ENCODE measurements around the gene CECR2. TPM values are rescaled to one million over a fixed set of nuclear protein-coding genes. Genes with fewer than 3 reads are reported as not detected.
A peak's percentile ranks its signal among the peaks of the same experiment; 100 is the strongest.

CECR2 gene
- total RNA-seq, 6 donors from 2014 or later: 5.8 to 35.6 (median 11.6) TPM

- Histone ChIP-seq H3K27ac (no peak overlapping the region), H3K4me1 (peaks cover 0 to 6% (median 0%) of the 10 kb centered on the region in 4 donors), H3K4me3 (no peak overlapping the region), H3K36me3 (peaks cover 0 to 26% (median 12%) of the 10 kb centered on the region in 4 donors), H3K9me3 (no peaks in the 10 kb centered on the region), H3K27me3 (no peaks in the 10 kb centered on the region)
- 46 to 54% methylated on average over 12 of the region's 12 CpGs for WGBS, 2 donors
- DNase-seq (no peak), ATAC-seq (ENCODE audit: low FRiP score in 2 of 2) (peak in 1 of 2 donors; percentile 81)
- TF ChIP-seq CTCF (IDR thresholded peaks at IDR 0.05) (peak; percentile 47 to 78 (median 66)), POLR2A (IDR thresholded peaks at IDR 0.05) (no peak), POLR2AphosphoS5 (IDR thresholded peaks at IDR 0.05) (no peak), EP300 (IDR thresholded peaks at IDR 0.05) (no peak)
Observed at GRCh38 chr22:17501679-17502285, 132.5 kb downstream of the CECR2 start.

DNA sequence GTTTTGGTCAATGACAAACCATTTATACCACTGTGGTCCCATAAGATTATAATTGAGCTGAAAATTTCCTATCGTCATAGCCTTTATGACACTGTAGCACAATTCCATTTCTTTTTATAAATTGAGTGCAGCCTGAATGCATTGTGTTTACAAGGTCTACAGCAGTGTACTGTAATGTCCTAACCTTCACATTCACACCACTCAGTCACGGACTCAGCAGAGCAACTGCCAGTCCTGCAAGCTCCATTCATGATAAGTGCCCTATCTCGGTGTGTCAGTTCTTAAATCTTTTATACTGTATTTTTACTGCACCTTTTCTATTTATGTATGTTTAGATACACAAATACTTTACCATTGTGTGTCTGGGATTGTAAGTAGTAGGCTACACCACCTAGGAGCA lies 138.8 kb downstream of the CECR2 start:
- Histone ChIP-seq H3K27me3 (no peaks in the 10 kb centered on the region), H3K9me3 (no peaks in the 10 kb centered on the region), H3K36me3 (peaks cover 0 to 37% (median 9%) of the 10 kb centered on the region in 4 donors), H3K27ac (no peak overlapping the region), H3K4me3 (no peak overlapping the region), H3K4me1 (no peaks in the 10 kb centered on the region)
- no peak for ATAC-seq (ENCODE audit: low FRiP score in 2 of 2)
- no peak for DNase-seq
- TF ChIP-seq POLR2AphosphoS5 (IDR thresholded peaks at IDR 0.05) (no peak), EP300 (IDR thresholded peaks at IDR 0.05) (no peak), POLR2A (IDR thresholded peaks at IDR 0.05) (no peak), CTCF (IDR thresholded peaks at IDR 0.05) (no peak)
- WGBS, 2 donors: 91 to 97% methylated on average over 3 of the region's 3 CpGs

GRCh38 chr22:17512960-17513359 lies 143.7 kb downstream of the CECR2 start:
- ATAC-seq (ENCODE audit: low FRiP score in 2 of 2) (no peak), DNase-seq (no peak)
- Histone ChIP-seq H3K27me3 (no peaks in the 10 kb centered on the region), H3K36me3 (peaks cover 0 to 4% (median 0%) of the 10 kb centered on the region in 4 donors), H3K4me3 (no peak overlapping the region), H3K27ac (no peak overlapping the region), H3K4me1 (no peaks in the 10 kb centered on the region), H3K9me3 (no peaks in the 10 kb centered on the region)
- TF ChIP-seq EP300 (IDR thresholded peaks at IDR 0.05) (no peak), POLR2A (IDR thresholded peaks at IDR 0.05) (no peak), POLR2AphosphoS5 (IDR thresholded peaks at IDR 0.05) (no peak), CTCF (IDR thresholded peaks at IDR 0.05) (no peak)
- 88 to 91% methylated on average over 4 of the region's 4 CpGs for WGBS, 2 donors

DNA sequence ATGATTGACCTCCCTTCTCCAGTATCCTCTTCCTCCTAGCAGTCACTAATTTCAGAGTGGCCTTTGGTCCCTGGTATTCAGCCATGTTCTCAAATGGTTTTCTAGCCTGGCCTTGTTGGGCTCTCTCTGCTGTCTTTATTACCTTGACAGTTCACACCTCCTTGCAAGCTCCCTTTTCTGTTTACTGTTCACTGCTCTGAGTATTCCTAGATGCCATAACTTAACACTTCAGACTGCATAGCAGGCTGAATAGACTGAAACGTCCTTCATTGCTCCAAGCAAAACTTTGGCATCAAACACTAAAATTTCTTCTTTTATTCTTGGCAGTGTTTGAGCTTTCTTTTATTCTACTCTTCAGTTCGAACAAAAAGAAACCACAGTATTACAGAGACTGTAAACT lies 144.4 kb downstream of the CECR2 start:
- H3K36me3 ChIP-seq: peaks cover 0 to 4% (median 0%) of the 10 kb centered on the region in 4 donors
- no peak overlapping the region for H3K27ac ChIP-seq
- TF ChIP-seq POLR2A (IDR thresholded peaks at IDR 0.05) (no peak), POLR2AphosphoS5 (IDR thresholded peaks at IDR 0.05) (no peak)
- ATAC-seq (ENCODE audit: low FRiP score in 2 of 2): no peak
- no peaks in the 10 kb centered on the region for H3K9me3 ChIP-seq
- H3K4me1 ChIP-seq: no peaks in the 10 kb centered on the region
- 70% methylated on average over 2 of the region's 2 CpGs for WGBS, 2 donors
- DNase-seq: no peak
- no peaks in the 10 kb centered on the region for H3K27me3 ChIP-seq
- H3K4me3 ChIP-seq: no peak overlapping the region

DNA sequence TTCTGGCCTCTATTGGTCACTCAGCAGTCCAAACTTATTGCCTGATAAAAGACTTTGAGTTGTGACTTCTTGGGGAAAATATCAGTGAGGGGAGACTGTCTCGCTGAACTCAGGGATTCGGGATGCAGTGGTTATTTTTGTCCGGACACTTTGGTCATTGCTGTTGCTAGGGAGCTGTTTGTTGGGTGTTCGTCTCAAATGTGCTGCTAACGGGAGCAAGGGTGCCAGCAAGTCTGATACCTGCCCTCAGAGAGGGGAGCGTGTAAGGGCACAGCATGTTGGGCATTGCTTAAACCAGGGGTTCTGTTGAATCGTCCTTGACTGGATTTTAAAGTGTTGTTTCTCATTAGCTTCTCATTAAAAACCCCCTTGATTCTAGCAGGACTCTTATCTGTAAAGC lies 144.8 kb downstream of the CECR2 start:
- DNase-seq (no peak), ATAC-seq (ENCODE audit: low FRiP score in 2 of 2) (no peak)
- H3K9me3 ChIP-seq: no peaks in the 10 kb centered on the region
- TF ChIP-seq CTCF (IDR thresholded peaks at IDR 0.05) (no peak), POLR2A (IDR thresholded peaks at IDR 0.05) (no peak), EP300 (IDR thresholded peaks at IDR 0.05) (no peak), POLR2AphosphoS5 (IDR thresholded peaks at IDR 0.05) (no peak)
- no peak overlapping the region for H3K4me3 ChIP-seq
- 87 to 89% methylated on average over 7 of the region's 7 CpGs for WGBS, 2 donors
- no peaks in the 10 kb centered on the region for H3K4me1 ChIP-seq
- H3K27me3 ChIP-seq: no peaks in the 10 kb centered on the region
- peaks cover 0 to 4% (median 0%) of the 10 kb centered on the region in 4 donors for H3K36me3 ChIP-seq
- no peak overlapping the region for H3K27ac ChIP-seq

Data from upper lobe of left lung (tissue), 6 donors.